ENCODE data around the gene SRPK3.

GRCh38 chrX:153776120-153776599 lies 4.7 kb upstream of the SRPK3 start:
- TF ChIP-seq CTCF (optimal IDR thresholded peaks at IDR 0.05 in 1 of 3, IDR thresholded peaks at IDR 0.05 in 1 of 3, conservative IDR thresholded peaks at IDR 0.05 in 1 of 3; ENCODE audit: extremely low read depth in 1 of 3, insufficient read depth in 2 of 3, low read length in 3 of 3) (no peak), EZH2 (IDR thresholded peaks at IDR 0.05; ENCODE audit: low read length) (no peak)

Measured in keratinocyte (primary cell).